Endometrium (tissue), 2 donors: ENCODE measurements around the gene TRPM4.
"Not testable (repeated sequence)": the region's sequence is repeated elsewhere in the genome, so short reads cannot be mapped to it uniquely, and the experiment has no call there.

ENCODE experiments used
- FAIRE-seq: peaks from 2 replicates; lab custom pipeline; 2012; peaks lifted over from hg19 to GRCh38; lab: Jason Lieb, UNC
- donor health status: control.
- donor health status: control.

The TRPM4 gene

DNA sequence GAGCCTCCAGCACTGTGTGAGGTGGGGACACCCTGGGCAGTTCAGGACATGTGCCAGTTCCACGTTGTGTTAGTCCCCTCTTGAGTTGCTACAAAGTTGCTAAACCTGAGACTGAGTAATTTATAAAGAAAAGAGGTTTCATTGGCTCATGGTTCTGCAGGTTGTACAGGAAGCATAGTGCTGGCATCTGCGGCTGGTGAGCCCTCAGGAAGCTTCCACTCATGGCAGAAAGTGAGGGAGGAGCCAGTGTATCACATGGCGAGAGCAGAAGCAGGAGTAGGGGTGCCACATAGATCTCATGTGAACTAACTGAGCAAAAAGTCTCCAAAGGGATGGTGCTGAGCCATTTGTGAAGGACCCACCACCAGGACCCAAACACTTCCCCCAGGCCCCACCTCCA is 33.2 kb downstream of the TRPM4 start:
- no peak for FAIRE-seq

DNA sequence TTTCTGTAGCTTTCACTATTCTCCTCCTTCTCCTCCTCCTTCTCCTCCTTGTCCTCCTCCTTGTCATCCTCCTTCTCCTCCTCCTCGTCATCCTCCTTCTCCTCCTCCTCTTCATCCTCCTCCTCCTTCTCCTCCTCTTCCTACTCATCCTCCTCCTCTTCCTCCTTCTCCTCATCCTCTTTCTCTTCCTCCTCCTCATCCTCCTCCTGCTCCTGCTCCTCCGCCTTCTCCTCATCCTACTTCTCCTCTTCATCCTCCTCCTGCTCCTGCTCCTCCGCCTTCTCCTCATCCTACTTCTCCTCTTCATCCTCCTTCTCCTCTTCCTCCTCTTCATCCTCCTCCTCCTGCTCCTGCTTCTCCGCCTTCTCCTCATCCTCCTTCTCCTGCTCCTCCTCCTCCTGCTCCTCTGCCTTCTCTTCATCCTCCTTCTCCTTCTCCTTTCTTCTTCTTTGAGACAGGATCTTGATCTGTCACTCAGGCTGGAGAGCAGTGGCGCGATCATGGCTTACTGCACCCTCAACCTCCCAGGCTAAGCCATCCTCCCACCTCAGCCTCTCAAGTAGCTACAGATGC is 36.3 kb downstream of the TRPM4 start:
- FAIRE-seq: no peak

DNA sequence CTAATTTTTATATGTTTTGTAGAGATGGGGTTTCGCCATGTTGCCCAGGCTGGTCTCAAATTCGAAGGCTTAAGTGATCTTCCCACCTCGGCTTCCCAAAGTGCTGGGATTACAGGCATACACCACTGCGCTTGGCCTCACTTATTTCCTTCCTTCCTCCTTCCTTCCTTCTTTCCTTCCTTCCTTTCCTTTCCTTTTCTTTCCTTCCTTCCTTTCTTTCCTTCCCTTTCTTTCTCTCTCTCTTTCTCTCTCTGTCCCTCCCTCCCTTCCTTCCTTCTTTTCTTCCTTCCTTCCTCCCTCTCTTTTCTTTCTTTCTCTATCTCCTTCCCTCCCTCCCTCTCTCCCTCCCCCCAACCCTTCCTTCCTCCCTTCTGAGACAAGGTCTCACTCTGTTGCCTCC is 36.8 kb downstream of the TRPM4 start:
- FAIRE-seq: no peak

DNA sequence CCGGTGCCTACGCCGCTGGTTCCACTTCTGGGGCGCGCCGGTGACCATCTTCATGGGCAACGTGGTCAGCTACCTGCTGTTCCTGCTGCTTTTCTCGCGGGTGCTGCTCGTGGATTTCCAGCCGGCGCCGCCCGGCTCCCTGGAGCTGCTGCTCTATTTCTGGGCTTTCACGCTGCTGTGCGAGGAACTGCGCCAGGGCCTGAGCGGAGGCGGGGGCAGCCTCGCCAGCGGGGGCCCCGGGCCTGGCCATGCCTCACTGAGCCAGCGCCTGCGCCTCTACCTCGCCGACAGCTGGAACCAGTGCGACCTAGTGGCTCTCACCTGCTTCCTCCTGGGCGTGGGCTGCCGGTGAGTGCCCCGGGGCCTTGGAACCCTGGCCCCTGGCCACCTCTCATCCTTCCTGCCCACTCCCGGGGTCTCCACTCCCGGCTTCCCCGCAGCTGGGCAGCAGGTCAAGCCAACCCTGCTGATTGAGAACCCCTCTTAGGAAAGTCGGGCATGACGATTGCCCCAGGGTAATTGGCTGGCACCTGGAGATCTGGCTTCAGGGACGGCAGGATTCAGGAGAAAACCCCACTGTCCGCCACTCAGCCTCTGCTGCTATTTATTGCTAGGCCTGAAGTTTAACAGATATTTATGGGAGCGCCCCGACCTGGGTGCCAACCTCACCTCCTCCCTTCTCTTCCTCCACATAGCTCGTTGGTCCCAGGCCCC is 39.1 kb downstream of the TRPM4 start:
- FAIRE-seq: no peak

DNA sequence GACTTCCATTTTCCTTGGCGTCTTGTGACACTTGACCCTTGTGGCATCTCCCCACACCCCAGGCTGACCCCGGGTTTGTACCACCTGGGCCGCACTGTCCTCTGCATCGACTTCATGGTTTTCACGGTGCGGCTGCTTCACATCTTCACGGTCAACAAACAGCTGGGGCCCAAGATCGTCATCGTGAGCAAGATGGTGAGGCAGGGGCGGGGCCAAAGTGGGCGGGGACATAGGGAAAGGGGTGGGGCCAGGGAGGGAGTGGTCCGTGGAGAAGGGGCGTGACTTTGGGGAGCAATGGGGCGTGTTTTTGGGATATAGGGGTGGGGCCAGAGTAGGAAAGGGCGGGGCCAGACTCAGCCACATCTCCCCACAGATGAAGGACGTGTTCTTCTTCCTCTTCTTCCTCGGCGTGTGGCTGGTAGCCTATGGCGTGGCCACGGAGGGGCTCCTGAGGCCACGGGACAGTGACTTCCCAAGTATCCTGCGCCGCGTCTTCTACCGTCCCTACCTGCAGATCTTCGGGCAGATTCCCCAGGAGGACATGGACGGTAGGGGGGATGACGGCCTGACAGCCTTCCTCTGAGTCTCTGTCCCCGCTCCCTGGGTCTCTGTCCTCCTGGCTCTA is 42.8 kb downstream of the TRPM4 start:
- no peak for FAIRE-seq

DNA sequence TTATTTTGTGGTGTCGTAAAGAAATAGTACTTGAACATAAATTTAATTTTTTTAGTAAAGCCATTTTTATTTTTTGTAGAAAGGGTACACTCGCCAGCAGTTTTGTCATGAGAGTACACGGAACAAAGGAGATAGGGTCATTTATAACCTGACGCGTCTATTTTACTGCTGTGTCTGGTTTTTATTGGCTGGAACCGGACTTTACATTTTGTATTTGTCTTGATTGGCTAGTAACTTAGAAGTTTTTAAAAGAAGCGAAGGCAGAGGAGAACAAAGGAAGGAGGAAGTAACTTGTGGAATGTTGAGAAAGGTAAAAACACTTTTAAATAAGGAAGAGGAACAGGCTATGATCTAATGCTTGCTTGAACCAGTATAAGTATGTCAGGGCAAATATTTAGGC is 43.5 kb downstream of the TRPM4 start:
- FAIRE-seq: no peak

DNA sequence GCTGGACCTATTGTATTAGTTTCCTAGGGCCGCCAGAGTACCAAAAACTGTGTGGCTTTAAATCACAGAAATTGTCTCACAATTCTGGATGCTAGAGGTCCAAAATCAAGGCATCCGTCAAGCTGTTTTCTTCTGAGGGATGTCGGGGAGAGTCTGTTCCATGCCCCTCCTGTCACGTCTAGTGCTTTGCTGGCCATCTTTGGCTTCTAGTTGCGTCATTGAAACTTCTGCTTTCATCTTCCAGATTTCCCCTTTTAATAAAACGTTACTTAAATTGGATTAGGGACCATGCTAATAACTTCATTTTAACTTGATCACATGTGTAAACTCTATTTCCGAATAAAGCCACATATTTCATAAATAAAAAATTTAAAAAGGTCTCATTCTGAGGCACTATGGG is 47.5 kb downstream of the TRPM4 start:
- no peak for FAIRE-seq

DNA sequence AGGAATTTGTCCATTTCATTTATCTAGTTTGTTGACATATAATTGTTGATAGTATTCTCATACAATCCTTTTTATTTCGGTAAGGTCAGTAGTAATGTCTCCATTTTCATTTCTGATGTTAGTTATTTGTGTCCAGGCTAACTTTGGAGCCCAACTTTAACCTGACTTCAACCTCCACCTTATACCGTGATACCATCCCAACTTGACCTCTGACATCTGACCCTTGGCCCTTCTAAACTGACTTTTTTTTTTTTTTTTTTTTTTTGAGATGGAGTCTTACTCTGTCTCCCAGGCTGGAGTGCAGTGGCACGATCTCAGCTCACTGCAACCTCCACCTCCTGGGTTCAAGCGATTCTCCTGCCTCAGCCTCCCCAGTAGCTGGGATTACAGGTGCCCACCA is 51.9 kb downstream of the TRPM4 start:
- FAIRE-seq: not testable (repeated sequence)

DNA sequence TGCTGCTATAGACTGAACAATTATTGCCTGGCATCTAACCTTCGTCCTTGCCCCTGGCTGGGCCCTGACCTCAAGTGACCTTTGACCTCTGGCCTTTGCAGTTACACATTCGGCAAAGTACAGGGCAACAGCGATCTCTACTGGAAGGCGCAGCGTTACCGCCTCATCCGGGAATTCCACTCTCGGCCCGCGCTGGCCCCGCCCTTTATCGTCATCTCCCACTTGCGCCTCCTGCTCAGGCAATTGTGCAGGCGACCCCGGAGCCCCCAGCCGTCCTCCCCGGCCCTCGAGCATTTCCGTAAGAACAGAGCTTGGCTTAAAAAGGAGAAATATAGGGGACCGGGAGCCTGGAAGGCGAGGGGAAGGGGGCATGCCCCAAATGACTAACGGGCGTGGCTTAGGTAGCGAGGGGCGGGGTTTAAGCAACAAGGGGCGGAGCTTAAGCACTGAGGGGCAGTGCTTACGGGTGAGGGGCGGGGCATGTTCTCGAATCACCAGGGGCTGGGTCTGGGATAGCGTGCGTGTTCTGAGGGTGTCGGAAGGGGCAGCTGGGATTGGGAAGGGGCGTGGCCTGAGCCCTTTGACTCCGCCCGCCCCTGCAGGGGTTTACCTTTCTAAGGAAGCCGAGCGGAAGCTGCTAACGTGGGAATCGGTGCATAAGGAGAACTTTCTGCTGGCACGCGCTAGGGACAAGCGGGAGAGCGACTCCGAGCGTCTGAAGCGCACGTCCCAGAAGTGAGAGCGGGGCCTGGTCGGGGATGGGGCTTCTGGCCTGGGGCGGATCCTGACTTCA is 52.7 kb downstream of the TRPM4 start:
- no peak for FAIRE-seq

DNA sequence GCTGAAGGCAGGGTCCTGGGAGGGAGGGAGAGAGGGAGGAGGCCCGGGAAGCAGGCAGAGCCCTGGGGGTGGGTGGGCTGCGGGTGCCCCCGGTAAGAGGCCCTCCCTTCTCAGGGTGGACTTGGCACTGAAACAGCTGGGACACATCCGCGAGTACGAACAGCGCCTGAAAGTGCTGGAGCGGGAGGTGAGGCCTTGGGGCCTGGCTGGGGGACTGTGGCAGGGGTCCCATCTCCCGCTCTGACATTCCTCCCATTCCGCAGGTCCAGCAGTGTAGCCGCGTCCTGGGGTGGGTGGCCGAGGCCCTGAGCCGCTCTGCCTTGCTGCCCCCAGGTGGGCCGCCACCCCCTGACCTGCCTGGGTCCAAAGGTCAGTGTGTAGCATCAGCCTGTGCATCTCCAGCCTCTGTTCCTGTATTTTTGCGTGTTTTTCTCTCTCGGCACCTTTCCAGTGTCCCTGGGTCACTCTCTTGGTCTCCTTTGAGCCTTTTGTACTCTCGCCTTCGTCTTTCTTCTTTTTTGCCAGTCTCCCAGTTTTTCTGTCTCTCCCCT is 53.4 kb downstream of the TRPM4 start:
- FAIRE-seq: no peak

DNA sequence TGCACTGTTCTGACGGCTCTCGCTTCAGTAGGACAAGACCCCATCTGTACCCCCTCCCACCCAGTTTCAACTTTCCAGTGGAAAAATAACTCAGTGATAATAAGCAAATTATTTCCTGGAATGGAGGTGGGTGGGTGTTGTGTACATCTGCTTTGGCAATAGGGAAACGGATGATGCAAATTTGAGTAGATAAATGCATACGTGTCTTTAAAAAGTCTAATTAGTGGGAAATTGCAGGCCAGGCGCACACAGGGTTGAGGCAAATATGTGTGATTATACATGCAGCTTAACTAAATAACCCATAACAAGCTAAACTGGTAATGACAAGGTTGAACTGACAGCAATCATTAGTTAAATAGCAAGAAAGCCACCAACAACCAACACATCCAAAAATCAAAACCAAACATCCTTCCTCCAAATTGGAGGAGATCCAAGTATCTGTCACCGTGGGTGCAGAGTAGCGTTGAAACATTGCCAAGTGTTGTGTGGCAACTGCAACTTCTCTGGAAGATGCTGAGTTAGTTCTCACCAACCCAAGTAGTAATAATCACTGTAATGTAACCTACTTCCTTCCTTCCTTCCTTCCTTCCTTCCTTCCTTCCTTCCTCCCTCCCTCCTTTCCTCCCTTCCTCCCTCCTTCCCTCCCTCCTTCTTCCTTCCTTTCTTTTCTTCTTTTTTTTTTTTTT is 54.6 kb downstream of the TRPM4 start:
- FAIRE-seq: no peak

DNA sequence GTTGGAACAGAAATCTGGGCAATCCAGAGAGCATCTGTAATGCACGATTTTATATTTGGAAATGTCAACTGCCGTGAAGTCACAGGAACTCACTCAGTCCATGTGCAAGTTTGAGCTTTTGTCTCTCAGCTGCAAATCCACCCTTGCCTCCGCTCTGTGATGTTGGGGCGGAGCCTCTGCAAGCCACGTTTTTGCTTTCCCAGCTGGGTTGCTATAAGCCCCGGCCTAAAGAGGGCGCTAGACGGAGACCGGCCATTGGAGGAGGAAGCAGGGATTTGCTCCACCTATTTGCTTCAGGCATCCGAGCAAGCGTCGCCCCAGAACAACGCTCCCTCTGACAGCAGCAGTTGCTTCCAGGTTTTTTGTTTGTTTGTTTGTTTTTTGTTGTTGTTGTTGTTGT is 56.2 kb downstream of the TRPM4 start:
- no peak for FAIRE-seq

DNA sequence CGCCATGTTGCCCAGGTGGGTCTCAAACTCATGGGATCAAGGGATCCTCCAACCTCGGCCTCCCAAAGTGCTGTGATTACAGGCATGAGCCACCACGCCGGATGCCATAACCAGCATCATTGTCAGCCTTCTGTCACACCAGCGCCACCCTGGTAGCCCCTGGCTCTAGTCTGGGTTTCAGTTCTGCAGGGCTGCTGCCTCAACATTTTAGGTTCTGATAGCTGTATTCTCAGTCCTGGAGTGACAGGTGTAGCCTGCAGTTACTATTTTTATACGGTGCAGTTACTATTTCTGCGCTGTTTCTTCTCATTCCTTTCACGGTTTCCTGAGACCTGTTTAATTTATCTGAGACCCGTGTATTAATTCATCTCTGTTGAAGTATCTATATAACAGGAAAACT is 57.1 kb downstream of the TRPM4 start:
- FAIRE-seq: no peak

DNA sequence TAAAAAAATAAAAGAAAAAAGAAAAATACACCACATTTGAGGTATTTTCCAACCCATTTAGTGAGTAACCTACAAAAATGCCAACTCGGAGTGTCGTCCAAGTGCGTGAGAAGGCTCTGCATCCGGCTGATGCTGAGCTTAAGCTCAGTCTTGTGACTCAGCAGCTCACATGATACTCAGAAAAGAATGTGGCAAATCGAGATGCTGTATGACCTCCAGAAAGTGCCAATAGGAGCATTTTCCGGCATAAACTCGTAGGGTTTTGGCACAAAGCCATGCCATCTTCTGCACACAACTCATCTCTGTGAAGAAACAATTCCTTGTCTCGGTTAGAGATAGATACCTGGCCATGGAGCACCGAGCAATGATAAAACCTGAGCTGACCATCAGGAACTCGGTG is 58.5 kb downstream of the TRPM4 start:
- FAIRE-seq: no peak

DNA sequence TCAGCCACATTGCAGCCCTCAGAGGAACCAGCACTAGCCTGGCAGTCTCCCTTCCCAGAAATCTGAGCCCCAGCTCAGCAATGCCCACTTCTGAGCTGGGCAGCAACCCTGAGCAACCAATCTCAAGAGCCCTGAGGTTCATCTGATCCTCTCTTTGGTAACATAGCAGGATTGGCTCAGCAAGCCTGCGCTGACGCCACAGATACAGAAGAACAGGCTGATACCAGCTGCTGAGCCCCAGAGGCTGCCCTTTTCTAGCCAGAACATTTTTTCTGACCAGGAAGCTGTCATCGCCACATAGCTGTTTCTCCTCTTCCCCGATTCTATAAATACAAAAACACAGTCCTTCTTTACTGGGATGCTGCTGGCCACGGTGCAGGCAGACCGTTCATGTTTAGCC is 59.8 kb downstream of the TRPM4 start:
- FAIRE-seq: no peak

DNA sequence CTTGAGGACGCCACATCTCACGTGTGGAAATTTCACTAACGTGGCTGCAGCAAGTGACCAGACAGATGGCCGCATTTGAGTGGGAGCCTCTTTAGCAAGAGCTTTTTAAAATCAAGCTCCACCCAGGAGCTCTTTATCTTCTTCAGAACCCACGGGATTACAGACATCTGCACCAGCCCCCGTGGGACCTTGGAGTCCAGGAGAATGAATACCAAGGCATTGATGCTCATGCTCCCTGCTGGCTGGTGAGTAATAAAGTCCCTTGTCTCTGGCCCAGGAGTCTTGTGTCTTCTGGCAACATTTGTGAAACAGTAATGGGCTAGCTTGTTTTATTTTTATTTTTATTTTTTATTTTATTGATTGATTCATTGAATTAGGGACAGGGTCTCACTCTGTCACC is 64.4 kb downstream of the TRPM4 start:
- no peak for FAIRE-seq

DNA sequence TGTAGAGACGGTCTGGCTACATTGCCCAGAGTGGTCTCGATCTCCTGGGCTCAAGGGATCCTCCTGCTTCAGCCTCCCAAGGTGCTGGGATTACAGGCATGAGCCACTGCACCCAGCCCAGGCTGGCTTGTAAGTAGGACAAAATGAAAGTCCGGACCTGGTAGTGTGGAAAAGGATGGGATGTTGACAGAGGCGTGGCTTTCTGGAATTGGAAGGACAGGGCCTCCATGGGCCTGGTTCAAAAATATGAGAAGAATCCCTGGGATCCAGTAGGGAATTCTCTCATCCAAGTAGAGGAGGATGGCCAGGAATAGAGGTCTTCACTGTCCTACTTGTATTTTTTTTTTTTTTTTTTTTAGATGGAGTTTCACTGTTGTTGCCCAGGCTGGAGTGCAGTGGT is 64.9 kb downstream of the TRPM4 start:
- no peak for FAIRE-seq

DNA sequence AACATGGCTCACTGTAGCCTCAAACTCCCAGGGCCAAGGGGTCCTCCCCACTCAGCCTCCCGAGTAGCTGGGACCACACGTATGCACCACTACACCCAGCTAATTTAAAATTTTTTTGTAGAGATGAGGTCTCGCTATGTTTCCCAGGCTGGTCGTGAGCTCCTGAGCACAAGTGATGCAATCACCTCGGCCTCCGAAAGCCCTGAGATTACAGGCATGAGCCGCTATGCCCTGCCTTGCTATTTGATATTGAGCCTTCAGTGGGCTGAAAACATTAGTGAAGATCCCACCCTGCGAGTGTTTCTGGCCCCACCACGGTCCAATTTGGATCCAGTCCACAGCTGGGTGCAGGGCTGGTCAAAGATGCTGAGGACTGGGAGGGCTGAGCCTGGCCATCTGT is 65.9 kb downstream of the TRPM4 start:
- no peak for FAIRE-seq

DNA sequence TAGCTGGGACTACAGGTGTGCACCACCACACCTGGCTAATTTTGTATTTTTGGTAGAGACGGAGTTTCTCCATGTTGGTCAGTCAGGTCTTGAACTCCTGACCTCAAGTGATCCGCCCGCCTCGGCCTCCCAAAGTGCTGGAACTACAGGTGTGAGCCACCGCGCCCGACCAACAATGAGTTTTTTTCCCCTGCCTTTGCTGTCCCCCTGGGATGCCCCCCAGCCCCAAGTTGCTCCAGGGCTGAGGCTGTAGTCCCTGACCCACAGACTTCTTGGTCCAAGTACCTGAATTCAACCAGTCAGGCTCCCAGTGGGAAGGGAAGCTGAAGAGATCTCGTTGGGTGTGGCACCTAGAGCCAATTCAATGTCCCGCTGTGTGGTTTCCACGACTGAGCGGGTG is 66.8 kb downstream of the TRPM4 start:
- not testable (repeated sequence) for FAIRE-seq

DNA sequence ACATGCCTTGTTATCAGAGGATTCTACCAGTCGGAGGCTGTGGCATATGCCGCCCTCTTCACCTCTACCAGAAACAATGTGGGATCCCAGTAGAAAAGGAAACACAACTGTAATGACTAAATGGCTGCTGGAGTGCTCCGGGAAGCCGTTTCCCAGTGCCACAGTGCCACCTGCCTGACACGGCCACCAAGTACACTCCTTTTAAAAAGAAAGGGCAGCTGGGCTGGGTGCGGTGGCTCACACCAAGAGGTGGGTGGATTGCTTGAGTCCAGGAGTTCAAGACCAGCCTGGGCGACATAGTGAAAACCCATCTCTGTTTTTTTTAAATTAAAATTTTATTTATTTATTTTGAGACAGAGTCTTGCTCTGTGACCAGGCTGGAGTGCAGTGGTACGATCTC is 67.3 kb downstream of the TRPM4 start:
- FAIRE-seq: no peak

DNA sequence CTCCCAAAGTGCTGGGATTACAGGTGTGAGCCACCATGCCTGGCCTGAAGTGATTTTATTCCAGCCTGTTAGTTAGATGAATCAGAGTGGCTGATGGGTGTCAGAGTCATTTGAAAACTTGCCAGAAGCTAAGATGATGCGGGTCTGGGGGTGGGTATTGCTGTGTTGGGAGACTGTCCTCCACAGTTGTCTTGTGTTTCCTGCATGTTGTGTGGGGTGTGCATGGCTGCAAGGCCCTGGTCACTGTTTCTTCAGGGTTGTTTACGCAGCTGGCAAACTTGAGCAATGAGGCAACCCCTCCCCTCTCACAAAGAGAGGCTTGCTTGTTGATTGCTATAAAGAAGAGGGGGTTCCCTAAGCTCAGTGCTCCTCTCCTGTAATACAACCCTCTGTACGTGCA is 71.8 kb downstream of the TRPM4 start:
- no peak for FAIRE-seq

DNA sequence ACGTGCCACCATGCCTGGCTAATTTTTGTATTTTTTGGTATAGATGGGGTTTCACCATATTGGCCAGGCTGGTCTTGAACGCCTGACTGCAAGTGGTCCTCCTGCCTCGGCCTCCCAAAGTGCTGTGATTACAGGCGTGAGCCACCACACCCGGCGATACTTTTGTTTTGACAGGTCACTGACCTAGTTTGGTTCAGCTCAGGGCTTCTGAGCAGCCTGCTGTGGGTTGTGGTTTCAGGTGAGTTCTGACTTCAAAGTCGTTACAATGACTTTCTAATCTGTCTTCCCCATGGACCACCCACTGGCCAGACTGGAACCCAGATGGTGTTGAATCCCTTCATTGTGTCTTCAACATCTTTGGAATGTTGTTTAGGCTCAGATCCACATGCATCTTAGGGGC is 73.8 kb downstream of the TRPM4 start:
- FAIRE-seq: no peak
